HepG2 (cell line): ENCODE measurements around the gene SFXN1. TPM values are rescaled to one million over a fixed set of nuclear protein-coding genes. Genes with fewer than 3 reads are reported as not detected.

Source experiments
- BRD4 ChIP-seq: sonication (generic); formaldehyde crosslinking; IDR thresholded peaks from 2 replicates; pipeline ENCODE4 v1.4.0; 2020; ENCODE audit warnings: missing genetic modification reagents
- CREB1 ChIP-seq, 2 experiments: fragments of 450-650 bp in 1 of 2; IDR thresholded peaks; 2 replicates each; pipeline ENCODE4 v1.6.1; 2016 to 2017; ENCODE audit warnings: control low read depth in 1 of 2, mild to moderate bottlenecking in 1 of 2, missing compliant biosample characterization in 1 of 2, missing genetic modification characterization in 1 of 2
- KDM4B ChIP-seq: sonication (generic); formaldehyde crosslinking; IDR thresholded peaks from 2 replicates; pipeline ENCODE4 v1.4.0; 2020; ENCODE audit warnings: missing genetic modification reagents
- KLF12 ChIP-seq: sonication (generic); formaldehyde crosslinking; IDR thresholded peaks from 2 replicates; pipeline ENCODE4 v1.4.0; 2020; ENCODE audit warnings: missing genetic modification reagents, borderline replicate concordance
- MTA1 ChIP-seq: sonication (generic); formaldehyde crosslinking; IDR thresholded peaks from 2 replicates; pipeline ENCODE4 v1.4.0; 2020; ENCODE audit warnings: missing genetic modification reagents, mild to moderate bottlenecking, borderline replicate concordance
- NFATC3 ChIP-seq: sonication (generic); formaldehyde crosslinking; IDR thresholded peaks from 2 replicates; pipeline ENCODE4 v1.5.1; 2020; ENCODE audit warnings: mild to moderate bottlenecking, missing genetic modification reagents
- ZFP90 ChIP-seq: sonication (generic); formaldehyde crosslinking; IDR thresholded peaks from 2 replicates; pipeline ENCODE4 v1.8.0; 2022; ENCODE audit warnings: missing genetic modification reagents, mild to moderate bottlenecking, inconsistent platforms, borderline replicate concordance
- ZNF10 ChIP-seq: sonication (generic); formaldehyde crosslinking; IDR thresholded peaks from 2 replicates; pipeline ENCODE4 v1.4.0; 2020; ENCODE audit warnings: mild to moderate bottlenecking, low read depth, missing genetic modification reagents, borderline replicate concordance
- ZNF20 ChIP-seq: sonication (generic); formaldehyde crosslinking; IDR thresholded peaks from 2 replicates; pipeline ENCODE4 v1.4.0; 2020; ENCODE audit warnings: mild to moderate bottlenecking, moderate library complexity, missing genetic modification reagents
- ZNF382 ChIP-seq: sonication (generic); formaldehyde crosslinking; IDR thresholded peaks from 2 replicates; pipeline ENCODE4 v1.5.0; 2020; ENCODE audit warnings: missing genetic modification reagents, mild to moderate bottlenecking, borderline replicate concordance
- ZNF496 ChIP-seq: sonication (generic); formaldehyde crosslinking; IDR thresholded peaks from 2 replicates; pipeline ENCODE4 v1.8.1; 2023; ENCODE audit warnings: mild to moderate bottlenecking, moderate library complexity, missing genetic modification reagents; ENCODE audit not compliant: insufficient replicate concordance
- ZNF564 ChIP-seq: sonication (generic); formaldehyde crosslinking; IDR thresholded peaks from 2 replicates; pipeline ENCODE4 v1.8.1; 2023; ENCODE audit warnings: mild to moderate bottlenecking, missing genetic modification reagents
- ZNF567 ChIP-seq: sonication (generic); formaldehyde crosslinking; IDR thresholded peaks from 2 replicates; pipeline ENCODE4 v1.8.1; 2023; ENCODE audit warnings: mild to moderate bottlenecking, missing genetic modification reagents, borderline replicate concordance
- ZNF616 ChIP-seq: sonication (generic); formaldehyde crosslinking; IDR thresholded peaks from 2 replicates; pipeline ENCODE4 v1.5.0; 2020; ENCODE audit warnings: low read depth, mild to moderate bottlenecking, missing genetic modification reagents
- ZSCAN20 ChIP-seq: sonication (generic); formaldehyde crosslinking; IDR thresholded peaks from 2 replicates; pipeline ENCODE4 v1.4.0; 2020; ENCODE audit warnings: missing genetic modification reagents, mild to moderate bottlenecking, borderline replicate concordance
- polyA plus RNA-seq, 8 experiments: library from polyadenylated mRNA; depleted of rRNA in 3 of 8; stranded (reverse) in 7 of 8; unstranded in 1 of 8; fragments of >200 nt; fragmentation: Illumina TruSeq in 4 of 8; extraction: Trizol in 4 of 8; gene quantifications; 2 replicates each; pipeline versions ENCODE4 v1.2.1 to v1.2.3, GENCODE V29; 2011 to 2016; ENCODE audit warnings: low read depth in 4 of 8, missing spikeins in 1 of 8, mixed read lengths in 1 of 8; ENCODE audit not compliant: insufficient read depth in 1 of 8
- total RNA-seq, 5 experiments: library from RNA; depleted of rRNA; stranded (reverse); fragments of >200 nt; fragmentation: Illumina TruSeq; extraction: Trizol; gene quantifications; 2 replicates each; pipeline ENCODE4 v1.2.3, GENCODE V29; 2016; ENCODE audit warnings: low read depth in 1 of 5
- TF ChIP-seq, protein P1 (sequence below): sonication (generic); formaldehyde crosslinking; IDR thresholded peaks from 2 replicates; pipeline ENCODE4 v1.4.0; 2020; ENCODE audit warnings: missing genetic modification reagents
- TF ChIP-seq, protein P2 (sequence below): sonication (generic); formaldehyde crosslinking; IDR thresholded peaks from 2 replicates; pipeline ENCODE4 v1.4.0; 2020; ENCODE audit warnings: mild to moderate bottlenecking, missing genetic modification reagents
- TF ChIP-seq, protein P3 (sequence below): sonication (generic); formaldehyde crosslinking; IDR thresholded peaks from 2 replicates; pipeline ENCODE4 v1.5.0; 2020; ENCODE audit warnings: mild to moderate bottlenecking, missing genetic modification reagents, borderline replicate concordance

The SFXN1 gene
- total and polyA plus RNA-seq, 2 of the 13 experiments (the other 11 are each of a cell fraction or from before 2014, with no cell fraction given) = 122 to 135 TPM

DNA sequence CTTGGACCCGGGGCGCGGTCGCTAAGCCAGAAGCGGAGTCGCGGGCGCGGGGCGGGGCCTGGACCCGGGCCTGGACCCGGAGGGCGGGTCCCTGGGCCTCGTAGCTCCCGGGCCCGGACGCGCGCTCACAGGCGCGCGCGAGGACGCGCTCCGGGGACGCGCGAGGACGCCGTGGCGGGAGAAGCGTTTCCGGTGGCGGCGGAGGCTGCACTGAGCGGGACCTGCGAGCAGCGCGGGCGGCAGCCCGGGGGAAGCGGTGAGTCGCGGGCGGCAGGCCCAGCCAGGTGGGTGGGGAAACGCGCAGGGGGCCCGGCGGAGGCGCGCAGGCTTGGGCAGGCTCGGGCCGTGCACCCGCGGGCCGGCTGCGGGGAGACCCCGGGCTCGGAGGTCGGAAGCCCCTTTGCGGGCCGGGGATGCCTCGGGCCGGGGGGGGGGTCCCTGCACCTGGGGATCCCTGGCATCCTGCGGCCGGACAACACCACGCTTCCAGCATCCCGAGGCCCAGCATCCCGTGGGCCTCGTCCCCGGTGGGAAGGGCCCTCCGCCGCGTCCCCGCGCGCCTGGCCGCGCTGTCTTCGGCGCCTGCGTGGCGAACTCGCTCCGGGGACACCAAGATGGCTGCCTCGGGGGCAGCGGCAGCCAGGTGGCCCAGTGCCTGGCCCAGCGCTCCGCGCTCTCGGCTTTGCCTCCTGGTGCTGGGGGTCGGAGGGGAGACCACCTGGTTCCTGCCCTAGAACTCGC lies at the start of gene SFXN1 (continued):
- TF ChIP-seq CREB1 (IDR thresholded peaks at IDR 0.05) (no peak), CREB1 (CRISPR knock-in tag; IDR thresholded peaks at IDR 0.05) (no peak), ZNF564 (CRISPR knock-in tag) (0 out of 2 replicates have a peak, but pooled peaks have one; percentile 14), MTA1 (no peak), KLF12 (CRISPR knock-in tag) (no peak; the same call in 1 of the 2 replicates), ZNF567 (CRISPR knock-in tag) (no peak), ZNF20 (CRISPR knock-in tag) (no peak), ZFP90 (CRISPR knock-in tag) (0 out of 2 replicates have a peak, but pooled peaks have one; percentile 11), ZNF496 (CRISPR knock-in tag) (no peak), ZNF382 (CRISPR knock-in tag) (no peak), BRD4 (CRISPR knock-in tag) (peak; percentile 66; the same call in 1 of the 2 replicates), ZSCAN20 (peak; percentile 64; the same call in 1 of the 2 replicates), KDM4B (no peak), NFATC3 (CRISPR knock-in tag) (no peak), ZNF10 (CRISPR knock-in tag) (no peak), ZNF616 (CRISPR knock-in tag) (0 out of 2 replicates have a peak, but pooled peaks have one; percentile 52)
- TF ChIP-seq, protein P1, sequence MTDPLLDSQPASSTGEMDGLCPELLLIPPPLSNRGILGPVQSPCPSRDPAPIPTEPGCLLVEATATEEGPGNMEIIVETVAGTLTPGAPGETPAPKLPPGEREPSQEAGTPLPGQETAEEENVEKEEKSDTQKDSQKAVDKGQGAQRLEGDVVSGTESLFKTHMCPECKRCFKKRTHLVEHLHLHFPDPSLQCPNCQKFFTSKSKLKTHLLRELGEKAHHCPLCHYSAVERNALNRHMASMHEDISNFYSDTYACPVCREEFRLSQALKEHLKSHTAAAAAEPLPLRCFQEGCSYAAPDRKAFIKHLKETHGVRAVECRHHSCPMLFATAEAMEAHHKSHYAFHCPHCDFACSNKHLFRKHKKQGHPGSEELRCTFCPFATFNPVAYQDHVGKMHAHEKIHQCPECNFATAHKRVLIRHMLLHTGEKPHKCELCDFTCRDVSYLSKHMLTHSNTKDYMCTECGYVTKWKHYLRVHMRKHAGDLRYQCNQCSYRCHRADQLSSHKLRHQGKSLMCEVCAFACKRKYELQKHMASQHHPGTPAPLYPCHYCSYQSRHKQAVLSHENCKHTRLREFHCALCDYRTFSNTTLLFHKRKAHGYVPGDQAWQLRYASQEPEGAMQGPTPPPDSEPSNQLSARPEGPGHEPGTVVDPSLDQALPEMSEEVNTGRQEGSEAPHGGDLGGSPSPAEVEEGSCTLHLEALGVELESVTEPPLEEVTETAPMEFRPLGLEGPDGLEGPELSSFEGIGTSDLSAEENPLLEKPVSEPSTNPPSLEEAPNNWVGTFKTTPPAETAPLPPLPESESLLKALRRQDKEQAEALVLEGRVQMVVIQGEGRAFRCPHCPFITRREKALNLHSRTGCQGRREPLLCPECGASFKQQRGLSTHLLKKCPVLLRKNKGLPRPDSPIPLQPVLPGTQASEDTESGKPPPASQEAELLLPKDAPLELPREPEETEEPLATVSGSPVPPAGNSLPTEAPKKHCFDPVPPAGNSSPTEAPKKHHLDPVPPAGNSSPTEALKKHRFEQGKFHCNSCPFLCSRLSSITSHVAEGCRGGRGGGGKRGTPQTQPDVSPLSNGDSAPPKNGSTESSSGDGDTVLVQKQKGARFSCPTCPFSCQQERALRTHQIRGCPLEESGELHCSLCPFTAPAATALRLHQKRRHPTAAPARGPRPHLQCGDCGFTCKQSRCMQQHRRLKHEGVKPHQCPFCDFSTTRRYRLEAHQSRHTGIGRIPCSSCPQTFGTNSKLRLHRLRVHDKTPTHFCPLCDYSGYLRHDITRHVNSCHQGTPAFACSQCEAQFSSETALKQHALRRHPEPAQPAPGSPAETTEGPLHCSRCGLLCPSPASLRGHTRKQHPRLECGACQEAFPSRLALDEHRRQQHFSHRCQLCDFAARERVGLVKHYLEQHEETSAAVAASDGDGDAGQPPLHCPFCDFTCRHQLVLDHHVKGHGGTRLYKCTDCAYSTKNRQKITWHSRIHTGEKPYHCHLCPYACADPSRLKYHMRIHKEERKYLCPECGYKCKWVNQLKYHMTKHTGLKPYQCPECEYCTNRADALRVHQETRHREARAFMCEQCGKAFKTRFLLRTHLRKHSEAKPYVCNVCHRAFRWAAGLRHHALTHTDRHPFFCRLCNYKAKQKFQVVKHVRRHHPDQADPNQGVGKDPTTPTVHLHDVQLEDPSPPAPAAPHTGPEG = 0 out of 2 replicates have a peak, but pooled peaks have one; percentile 62
- TF ChIP-seq, protein P2, sequence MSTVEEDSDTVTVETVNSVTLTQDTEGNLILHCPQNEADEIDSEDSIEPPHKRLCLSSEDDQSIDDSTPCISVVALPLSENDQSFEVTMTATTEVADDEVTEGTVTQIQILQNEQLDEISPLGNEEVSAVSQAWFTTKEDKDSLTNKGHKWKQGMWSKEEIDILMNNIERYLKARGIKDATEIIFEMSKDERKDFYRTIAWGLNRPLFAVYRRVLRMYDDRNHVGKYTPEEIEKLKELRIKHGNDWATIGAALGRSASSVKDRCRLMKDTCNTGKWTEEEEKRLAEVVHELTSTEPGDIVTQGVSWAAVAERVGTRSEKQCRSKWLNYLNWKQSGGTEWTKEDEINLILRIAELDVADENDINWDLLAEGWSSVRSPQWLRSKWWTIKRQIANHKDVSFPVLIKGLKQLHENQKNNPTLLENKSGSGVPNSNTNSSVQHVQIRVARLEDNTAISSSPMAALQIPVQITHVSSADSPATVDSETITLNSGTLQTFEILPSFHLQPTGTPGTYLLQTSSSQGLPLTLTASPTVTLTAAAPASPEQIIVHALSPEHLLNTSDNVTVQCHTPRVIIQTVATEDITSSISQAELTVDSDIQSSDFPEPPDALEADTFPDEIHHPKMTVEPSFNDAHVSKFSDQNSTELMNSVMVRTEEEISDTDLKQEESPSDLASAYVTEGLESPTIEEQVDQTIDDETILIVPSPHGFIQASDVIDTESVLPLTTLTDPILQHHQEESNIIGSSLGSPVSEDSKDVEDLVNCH (CRISPR knock-in tag) = no peak
- TF ChIP-seq, protein P3, sequence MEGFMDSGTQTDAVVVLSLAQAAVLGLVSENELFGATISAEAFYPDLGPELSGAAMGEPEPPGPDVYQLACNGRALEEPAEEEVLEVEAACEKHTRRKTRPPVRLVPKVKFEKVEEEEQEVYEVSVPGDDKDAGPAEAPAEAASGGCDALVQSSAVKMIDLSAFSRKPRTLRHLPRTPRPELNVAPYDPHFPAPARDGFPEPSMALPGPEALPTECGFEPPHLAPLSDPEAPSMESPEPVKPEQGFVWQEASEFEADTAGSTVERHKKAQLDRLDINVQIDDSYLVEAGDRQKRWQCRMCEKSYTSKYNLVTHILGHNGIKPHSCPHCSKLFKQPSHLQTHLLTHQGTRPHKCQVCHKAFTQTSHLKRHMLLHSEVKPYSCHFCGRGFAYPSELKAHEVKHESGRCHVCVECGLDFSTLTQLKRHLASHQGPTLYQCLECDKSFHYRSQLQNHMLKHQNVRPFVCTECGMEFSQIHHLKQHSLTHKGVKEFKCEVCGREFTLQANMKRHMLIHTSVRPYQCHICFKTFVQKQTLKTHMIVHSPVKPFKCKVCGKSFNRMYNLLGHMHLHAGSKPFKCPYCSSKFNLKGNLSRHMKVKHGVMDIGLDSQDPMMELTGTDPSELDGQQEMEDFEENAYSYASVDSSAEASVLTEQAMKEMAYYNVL (CRISPR knock-in tag) = no peak
